Measurements from ENCODE around the gene NEK9.

- TF ChIP-seq POLR2A (IDR thresholded peaks at IDR 0.05; ENCODE audit: extremely low read depth, insufficient read length) = no peak
- TF ChIP-seq, protein P1, sequence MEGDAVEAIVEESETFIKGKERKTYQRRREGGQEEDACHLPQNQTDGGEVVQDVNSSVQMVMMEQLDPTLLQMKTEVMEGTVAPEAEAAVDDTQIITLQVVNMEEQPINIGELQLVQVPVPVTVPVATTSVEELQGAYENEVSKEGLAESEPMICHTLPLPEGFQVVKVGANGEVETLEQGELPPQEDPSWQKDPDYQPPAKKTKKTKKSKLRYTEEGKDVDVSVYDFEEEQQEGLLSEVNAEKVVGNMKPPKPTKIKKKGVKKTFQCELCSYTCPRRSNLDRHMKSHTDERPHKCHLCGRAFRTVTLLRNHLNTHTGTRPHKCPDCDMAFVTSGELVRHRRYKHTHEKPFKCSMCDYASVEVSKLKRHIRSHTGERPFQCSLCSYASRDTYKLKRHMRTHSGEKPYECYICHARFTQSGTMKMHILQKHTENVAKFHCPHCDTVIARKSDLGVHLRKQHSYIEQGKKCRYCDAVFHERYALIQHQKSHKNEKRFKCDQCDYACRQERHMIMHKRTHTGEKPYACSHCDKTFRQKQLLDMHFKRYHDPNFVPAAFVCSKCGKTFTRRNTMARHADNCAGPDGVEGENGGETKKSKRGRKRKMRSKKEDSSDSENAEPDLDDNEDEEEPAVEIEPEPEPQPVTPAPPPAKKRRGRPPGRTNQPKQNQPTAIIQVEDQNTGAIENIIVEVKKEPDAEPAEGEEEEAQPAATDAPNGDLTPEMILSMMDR (IDR thresholded peaks at IDR 0.05; ENCODE audit: low read depth, low read length) = no peak
- TF ChIP-seq MYC (IDR thresholded peaks at IDR 0.05; ENCODE audit: low read depth, low read length) = no peak
Measured at GRCh38 chr14:75054421-75054820, 72.4 kb downstream of the NEK9 start.

Data from NB4 (cell line).